NCI-H226 (cell line): ENCODE measurements around the gene VCPKMT.
"Not testable (repeated sequence)": the region's sequence is repeated elsewhere in the genome, so short reads cannot be mapped to it uniquely, and the experiment has no call there.

Experiments
- DNase-seq: peaks from one replicate; pipeline ENCODE4 v3.0.0-alpha.2; 2015

The VCPKMT gene

DNA sequence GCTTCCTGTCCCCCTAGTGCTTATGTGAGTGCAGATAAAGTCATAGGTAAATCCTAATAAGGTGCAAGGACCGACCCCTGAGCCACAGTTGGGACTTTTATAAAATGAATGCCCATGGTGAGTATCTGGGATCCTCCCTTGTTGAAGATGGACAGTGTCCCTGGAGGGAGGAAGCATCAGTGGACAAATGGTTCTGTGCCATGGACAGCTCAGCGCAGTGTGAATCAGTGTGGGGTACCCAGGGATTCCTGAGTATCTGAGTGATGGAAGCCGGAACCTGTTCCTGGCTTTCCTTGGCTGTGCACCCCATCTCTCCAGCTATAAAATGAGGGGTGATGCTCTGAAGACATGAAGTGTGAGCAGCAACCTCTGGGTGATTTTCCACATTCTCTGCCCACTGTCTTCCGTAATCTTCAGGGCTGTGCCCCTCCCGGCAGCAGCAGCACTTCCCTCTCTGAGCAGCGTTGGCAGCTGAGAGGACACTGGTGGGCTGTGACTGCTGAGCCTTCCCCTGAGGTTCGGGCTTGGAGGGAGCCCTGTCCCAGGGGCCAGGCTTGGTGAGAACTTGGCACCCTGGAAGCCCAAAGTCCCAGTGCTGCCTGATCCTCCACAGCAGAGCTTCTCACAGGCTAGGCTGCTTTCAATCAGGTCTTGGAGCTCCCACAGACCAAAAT, 25.0 kb downstream of the VCPKMT start:
- DNase-seq = no peak

DNA sequence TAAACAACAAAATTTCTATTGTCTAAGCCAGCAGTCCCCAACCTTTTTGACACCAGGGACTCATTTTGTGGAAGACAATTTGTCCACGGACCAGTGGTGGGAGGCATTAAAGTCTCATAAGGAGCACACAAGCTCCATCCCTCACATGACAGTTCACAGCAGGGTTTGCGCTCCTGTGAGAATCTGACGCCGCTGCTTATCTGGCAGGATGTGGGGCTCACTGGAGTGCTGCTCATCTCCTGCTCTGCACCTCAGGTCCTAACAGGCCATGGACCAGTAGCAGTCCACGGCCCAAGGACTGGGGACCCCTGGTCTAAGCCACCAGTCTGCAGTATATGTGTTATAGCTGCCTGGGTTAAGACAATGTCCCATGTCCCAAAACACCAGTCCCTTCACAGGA, 27.2 kb downstream of the VCPKMT start:
- DNase-seq = no peak

DNA sequence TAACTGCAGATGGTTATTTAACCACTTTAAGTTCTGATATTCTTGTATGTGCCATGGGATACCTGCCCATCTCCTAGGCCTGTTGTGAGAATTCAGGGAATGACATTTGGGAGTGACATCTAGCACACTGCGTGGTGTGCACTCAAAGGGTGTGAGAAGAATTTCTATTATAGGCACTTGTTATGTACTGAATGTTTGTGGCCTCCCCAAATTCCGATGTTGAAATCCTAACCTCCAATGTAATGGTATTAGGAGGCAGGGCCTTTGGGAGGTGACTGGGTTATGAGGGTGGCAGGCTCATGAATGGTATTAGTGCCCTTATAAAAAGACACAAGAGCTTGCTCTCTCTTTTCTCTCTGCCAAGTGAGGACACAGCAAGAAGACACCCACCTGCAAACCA, 27.6 kb downstream of the VCPKMT start:
- DNase-seq = no peak

DNA sequence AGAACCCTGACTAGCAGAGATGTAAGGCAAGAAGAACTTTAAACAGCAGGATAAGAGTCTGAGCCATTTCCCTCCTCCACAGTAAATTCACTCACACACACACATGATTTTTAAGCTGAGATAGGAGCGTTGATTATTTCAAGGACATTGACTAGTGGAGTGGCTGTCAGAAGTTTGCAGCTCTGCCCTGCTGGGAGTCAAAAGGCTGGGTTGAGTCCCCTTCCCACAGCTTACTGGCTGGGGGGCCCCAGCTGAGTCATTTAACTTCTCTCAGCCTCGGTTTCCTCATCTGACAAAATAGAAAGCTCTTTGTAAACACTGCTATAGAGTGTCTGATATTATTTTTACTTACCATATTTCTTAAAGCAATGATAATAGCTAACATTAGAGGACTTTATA, 28.3 kb downstream of the VCPKMT start:
- no peak for DNase-seq

DNA sequence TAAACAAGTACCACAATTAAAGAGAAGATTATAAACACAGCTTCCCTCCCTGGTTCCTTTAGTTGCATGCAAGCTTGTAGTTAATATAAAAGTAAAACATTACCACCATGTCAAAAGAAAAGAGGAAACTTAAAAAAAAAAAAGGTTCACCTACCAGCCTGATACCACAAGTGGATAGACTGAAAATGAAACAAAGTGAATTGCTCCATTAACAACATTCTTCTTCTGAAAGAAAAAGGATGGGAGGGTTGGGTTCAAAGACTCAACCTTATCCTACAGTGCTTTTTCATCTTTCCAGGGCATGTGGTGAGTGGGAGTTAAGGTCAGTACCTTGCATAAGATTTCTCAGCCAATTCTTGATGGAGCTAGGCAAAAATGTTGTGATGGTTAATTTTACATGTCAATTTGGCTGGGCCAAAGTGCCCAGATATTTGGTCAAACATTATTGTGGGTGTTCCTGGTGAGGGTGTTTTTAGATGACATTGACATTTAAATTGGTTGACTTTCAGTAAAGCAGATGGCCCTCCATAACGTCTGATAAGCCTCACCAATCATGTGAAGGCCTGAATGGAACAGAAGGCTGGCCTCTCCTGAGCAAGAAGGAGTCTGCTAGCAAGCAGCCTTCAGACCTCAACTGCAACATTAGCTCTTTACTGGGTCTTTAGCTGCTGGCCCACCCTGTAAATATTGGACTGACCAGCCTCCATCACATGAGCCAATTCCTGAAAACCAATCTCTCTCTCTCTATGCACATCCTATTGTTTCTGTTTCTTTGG, 28.8 kb downstream of the VCPKMT start:
- no peak for DNase-seq

DNA sequence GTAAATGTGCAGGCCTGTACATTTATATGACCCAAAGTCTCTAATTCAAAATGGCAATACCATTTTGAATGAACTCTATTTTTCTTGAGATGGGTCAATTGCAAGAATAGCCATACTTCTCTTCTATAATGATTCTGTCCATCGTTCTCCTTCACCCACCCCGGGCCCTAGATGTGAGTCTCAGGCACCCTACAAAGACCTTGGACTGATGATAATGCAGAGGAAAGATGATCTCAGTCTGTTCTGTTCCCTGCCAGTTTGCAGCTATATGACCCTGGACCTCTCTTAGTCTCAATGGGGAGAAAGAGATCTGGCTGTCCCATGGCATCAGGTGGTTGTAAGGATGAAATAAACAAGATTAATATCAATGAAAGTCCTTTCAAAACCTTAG, 30.1 kb downstream of the VCPKMT start:
- DNase-seq = no peak

DNA sequence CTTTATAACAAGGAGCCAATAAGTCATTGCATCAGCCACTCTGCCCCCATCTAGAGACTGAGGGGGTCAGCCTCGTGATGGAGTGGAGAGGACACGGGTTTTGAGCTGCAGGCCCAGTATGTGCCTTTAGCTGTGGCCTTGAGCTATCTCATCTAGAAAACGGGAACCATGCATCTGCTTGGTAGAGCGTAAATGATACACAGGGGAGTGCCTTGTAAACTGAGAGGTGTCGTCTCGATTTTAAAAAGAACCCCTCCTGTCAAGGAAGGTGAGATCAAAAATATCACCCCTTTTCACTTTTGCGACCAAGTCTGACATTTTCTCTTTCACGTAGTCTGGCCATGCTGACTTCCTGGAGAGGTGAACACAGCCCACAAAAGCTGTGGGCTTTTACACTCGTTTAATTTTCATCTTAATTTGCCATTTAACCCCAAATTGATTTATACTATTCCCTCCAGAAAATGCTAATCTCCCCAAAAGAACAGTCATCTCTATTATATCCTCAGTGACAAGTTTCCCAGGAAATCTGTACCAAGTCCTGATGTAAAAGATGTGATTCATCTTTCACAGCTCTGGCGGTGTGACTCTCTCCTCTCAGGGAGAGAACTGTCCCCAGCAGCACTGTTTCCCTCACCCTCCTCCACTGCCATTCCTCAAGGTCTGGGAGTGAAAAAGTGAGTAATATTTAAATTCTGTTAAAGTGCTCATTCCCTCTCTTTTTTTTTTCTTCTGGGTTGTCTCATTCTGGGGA, 30.6 kb downstream of the VCPKMT start:
- DNase-seq = no peak

DNA sequence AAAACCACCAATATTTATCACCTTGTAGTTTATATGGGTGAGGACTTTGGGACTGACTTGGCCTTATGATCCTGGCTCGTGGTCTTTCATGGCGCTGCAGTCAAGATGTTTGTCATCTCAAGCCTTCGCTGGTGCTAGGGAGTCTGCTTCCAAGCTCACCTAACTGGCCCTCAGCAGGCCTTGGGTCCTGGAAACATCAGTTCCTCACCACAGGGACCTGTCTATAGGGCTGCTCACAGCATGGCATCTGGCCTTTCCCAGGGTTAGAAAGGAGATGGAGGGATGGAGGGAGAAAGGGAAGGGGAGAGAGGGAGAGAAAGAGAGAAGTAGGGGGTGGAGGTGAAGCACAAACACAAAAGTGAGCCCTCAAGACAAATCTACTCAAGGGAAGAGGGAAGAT, 31.7 kb downstream of the VCPKMT start:
- DNase-seq = no peak

DNA sequence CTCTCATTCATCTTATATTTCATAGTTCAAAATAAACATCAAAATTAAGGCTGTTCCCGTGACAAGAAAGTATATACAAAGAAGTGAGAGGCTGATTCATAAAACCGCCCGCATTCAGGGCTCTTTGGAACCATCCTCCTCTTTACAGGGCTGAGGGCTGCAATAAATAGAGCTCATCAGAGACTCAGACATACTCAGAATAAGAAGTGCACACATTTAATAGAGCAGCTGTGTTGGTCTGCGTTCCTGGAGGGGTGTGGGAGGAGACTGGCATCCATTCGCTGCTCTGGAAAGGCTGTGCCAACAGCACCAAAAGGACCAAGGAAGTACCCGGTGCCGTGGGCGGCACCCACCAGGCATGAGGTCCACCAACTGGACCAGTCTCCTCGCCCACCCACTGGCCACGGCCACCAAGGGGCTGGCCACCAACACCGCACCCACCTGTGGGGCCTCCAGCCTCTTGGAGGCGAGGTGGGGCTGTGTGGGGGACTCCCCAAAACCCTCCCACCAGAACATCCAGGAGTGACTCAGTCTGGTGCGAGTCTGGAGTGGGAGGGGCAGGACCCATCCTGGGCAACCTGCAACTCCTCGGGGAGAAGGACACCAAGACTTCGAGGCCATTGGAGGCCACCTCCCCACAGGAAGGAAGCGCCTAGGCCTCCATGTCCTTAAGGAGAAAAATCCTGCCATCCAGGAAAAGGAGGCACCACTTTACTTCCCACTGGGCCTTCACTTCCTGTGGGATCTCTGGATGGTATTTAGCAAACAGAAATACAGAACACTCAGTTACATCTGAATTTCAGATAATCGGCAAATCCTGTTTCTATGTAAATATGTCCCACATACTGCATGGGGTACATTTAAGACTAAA, 32.7 kb downstream of the VCPKMT start:
- DNase-seq = no peak

DNA sequence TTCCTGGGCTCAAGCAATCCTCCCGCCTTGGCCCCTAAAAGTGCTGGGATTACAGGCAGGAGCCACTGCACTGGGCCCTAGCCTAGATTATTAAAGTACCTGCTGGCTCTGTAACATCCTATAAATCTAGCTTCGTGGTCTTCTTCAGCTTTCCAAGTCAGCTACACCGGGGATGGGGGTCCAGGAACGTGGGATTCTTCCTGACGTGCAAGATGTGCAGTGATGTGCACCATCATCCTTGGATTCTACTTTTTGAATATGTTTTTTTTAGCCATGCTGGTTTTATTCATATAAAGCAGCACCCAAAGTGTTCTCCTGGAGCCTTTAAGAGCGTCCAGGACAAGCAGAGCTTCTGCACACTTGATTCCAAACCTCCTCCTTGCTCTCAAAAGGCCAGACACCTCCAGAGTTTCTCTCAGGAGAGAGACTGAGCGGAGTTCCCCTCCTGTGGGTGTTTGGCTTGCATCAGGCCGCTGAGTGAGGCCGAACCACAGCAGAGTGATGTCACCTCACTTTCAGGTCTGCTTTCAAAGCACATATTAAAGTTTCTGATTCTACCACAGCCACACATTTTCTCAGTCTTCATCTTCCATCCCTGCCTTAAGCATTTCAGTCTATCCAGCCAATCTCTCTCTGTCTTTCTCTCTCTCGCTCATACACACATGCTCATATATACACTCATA, 33.4 kb downstream of the VCPKMT start:
- no peak for DNase-seq

DNA sequence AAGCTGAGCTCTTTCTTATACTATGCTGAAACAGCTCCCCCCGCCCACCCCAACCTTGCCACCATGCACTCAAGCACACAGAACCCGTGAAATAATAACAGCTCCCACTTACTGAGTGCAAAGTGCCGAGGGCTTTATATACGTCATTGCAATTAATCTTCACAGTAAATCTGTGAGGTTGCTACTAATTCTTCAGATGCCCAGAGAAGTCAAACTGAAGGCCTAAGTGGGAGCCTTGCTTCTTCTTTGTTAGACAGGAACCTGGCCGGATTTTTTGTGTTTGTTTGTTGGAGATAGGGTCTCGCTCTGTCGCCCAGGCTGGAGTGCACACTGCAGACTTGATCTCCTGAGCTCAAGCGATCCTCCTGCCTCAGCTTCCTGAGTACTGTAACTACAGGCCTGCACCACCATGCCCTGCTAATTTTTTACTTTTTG, 34.0 kb downstream of the VCPKMT start:
- no peak for DNase-seq

DNA sequence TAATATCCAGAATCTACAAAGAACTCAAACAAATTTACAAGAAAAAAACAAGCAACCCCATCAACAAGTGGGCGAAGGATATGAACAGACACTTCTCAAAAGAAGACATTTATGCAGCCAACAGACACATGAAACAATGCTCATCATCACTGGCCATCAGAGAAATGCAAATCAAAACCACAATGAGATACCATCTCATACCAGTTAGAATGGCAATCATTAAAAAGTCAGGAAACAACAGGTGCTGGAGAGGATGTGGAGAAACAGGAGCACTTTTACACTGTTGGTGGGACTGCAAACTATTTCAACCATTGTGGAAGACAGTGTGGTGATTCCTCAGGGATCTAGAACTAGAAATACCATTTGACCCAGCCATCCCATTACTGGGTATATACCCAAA, 37.3 kb downstream of the VCPKMT start:
- not testable (repeated sequence) for DNase-seq

DNA sequence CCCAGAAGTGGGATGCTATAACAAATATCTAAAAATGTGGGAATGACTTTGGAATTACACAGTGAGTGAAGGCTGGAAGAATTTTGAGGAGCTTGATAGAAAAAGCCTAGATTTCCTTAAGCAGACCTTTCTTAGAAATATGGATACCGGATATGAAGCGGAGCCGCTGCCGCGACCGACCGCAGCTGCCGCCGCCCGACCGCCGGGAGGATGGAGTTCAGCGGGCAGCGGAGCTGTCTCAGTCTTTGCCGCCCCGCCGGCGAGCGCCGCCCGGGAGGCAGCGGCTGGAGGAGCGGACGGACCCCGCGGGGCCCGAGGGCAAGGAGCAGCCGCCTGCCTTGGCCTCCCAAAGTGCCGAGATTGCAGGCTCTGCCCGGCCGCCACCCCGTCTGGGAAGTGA, 42.7 kb downstream of the VCPKMT start:
- DNase-seq = not testable (repeated sequence)

DNA sequence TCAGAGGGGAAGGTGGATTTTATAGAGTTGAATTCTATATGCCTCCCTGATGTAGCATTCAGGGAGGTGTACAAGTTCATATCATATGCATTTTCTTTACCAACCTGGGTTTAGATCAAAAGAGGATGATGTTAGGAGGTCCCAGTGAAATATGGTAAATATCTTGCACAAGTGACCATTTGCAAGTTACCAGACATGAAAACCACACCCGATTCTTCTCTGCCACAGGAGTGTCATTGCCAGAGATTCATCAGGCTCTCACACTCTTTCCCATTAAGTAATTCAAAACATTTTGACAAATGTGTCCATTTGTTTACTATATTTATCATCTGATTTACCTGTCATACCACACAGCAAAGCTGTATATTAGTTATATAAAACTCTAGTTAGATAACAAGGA, 44.0 kb downstream of the VCPKMT start:
- DNase-seq = no peak

DNA sequence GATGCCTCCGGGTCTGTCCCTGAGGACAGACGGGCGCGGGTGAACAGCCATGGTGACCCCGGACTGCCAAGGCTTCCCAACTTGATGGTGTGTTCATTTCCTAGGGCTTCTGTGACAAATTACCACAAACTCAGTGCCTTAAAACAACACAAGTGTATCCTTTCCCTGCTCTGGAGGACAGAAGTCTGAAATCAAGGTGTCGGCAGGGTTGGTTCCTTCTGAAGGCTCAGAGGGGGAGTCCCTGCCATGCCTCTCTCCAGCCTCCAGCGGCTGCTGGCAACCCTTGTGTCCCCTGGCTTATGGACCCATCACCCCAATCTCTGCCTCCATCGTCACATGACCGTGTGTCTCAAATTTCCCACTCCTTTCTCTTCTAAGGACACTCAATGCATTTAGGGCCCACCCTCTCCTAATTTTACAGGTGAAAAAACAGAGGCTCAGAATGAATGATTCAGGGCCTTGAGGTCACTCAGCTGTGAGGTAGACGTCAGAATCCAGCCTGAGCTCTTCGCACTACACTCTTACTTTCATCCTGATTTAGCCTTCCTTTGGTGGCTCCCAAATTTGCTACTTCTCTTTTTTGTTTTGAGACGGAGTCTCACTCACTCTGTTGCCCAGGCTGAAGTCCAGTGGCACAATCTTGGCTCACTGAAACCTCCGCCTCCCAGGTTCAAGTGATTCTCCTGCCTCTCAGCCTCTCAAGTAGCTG, 45.4 kb downstream of the VCPKMT start:
- DNase-seq = no peak

DNA sequence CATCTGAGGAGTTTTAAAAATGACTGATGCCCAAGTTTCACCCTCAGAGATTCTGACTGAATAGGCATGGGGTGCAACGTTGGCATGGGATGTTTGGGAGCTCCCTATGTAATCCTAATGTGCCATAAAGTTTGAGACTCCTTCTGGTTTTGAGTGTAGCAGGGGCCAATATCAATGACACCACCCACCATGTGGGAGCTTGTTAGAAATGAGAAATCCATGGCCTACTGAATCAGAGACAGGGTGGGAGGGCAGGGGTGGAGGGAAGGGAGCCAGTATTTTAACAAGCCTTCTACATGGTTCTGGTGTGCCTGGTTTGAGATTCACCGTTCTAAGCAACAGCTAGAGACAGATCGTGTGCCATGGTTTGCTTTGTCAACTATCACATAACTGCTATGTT, 46.1 kb downstream of the VCPKMT start:
- DNase-seq = no peak

DNA sequence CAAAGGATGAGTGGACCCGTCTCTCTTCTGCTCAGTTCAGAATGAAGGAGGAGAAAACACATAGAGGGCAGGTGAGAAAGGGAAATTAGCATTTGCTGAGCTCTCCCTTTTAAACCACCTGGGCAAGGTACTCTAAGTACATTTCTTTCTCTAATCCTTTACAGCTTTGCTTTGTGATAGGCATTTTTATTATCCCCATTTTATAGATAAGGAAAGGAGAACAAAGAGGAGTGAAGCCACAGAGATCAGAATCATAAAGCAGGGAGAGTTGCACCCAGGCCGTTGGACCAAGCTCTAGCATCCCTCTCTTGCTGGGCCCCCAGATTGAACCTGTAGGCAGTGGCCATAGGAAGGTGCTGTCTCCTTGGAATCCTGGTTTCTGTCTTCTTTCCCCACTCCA, 47.0 kb downstream of the VCPKMT start:
- DNase-seq = no peak

DNA sequence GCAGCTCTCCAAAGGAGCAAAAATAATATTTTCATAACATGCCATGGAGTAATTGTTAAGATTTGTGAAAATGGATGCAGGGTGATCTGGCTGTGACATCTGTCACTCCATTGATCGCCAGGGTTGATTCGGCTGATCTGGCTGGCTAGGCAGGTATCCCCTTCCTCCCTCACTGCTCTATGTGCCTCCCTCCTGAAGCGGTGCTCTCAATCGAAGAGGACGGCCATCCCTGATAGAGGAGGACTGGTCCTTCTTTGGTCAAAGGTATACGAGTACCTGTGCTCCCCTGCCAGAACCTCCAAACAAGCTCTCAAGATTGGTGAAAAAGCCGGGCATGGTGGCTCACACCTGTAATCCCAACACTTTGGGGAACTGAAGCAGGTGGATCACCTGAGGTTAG, 47.9 kb downstream of the VCPKMT start:
- no peak for DNase-seq

DNA sequence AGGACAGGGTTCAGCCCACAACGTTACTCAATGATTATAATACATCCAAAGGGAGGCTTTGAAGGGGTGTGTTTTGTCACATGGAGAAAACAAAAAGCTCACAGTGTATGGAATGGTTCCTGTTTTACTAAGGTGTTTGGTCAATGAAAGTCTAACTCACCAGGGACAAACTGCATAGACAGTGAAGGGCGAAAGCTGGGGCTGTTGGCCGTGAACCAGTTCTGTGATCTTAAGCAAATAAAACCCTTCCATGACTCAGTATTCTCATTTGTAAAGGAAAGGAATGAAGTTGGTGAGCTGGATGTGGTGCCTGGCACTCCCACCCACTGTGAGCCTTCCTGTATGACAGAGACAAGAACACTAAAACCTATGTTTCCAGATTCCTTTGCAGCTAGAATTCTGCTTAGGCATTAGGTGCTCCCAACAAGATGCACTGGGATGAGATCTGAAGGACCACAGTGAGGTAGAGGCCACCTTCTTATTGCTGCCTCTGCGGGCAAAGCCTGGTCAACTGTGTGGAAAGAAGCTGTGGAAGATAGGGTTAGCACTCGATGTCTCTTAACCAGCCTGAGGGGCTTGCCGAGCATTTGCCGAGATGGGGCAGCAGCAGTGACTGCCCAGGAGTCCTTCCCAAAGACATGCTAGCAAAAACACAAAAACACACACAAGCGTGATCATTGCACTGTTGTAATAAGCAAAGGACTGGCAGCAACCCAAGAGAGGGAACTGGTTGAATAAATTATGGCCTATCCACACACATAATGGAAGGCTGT, 48.5 kb downstream of the VCPKMT start:
- DNase-seq = peak; percentile 72

DNA sequence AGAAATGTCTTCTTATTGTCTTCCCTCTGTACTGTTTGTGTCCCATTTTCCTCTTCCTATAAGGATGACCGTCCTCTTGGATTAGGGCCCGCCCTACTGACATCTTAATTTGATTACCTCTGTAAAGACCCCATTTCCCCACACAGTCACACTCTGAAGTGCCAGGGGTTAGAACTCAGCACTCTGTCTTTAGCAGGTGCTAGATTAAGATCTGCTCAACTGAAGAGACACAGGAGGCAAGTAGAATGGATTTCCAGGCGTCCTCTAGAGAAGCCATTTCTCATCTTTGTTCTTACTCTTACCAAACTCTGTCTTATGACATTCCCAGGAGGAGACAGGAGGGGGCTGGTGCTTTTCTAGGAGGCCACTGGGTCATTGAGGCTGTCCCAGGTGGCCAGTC, 50.8 kb downstream of the VCPKMT start:
- no peak for DNase-seq

DNA sequence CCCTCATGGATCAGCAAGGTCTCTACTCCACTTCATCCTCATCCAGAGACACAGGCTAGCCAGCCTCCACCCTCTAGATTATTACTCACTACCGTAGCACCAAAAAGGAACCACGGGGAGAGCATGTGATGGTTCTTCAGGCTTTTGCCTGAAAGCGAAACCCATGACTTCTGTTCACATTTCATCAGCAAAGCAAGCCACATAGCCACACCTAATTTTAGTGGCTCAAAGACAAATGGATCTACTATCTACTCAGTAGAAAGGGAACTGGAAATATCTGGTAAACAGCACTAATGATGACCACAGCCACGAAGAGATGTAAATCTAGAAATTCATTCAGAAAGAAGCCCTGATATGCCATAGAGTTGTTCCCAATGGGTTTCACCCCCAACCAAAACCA, 51.4 kb downstream of the VCPKMT start:
- no peak for DNase-seq
